Measurements from ENCODE around the gene LST1.

LST1 gene

GRCh38 chr6:31573239-31574105, 12.6 kb upstream of the LST1 start:
- TF ChIP-seq EZH2phosphoT487 (IDR thresholded peaks at IDR 0.05; ENCODE audit: borderline replicate concordance, low read length) (no peak), CTCF (IDR thresholded peaks at IDR 0.05; ENCODE audit: low read depth, low read length, poor library complexity, severe bottlenecking) (no peak)
- Histone ChIP-seq H3K4me1 (ENCODE audit: control insufficient read depth, low read length) (peaks cover 74% of the 10 kb centered on the region), H3K4me2 (ENCODE audit: low read length) (no peak overlapping the region), H3K27me3 (ENCODE audit: control insufficient read depth, low read length) (peaks cover 76% of the 10 kb centered on the region), H3K36me3 (ENCODE audit: control insufficient read depth, low read length) (no peaks in the 10 kb centered on the region), H3K9me3 (ENCODE audit: control insufficient read depth, insufficient read depth, low read length) (no peaks in the 10 kb centered on the region), H3K27ac (ENCODE audit: low read depth, low read length) (no peak overlapping the region), H3K9me2 (replicated peaks; ENCODE audit: control insufficient read depth, low read length) (no peaks in the 10 kb centered on the region), H3F3A (ENCODE audit: control insufficient read depth, insufficient read depth) (peaks cover 14% of the 10 kb centered on the region), H4K20me1 (ENCODE audit: control insufficient read depth, insufficient read depth, low read depth, low read length) (no peaks in the 10 kb centered on the region), H3K4me3 (ENCODE audit: low read length) (no peak overlapping the region), H3K79me2 (ENCODE audit: control insufficient read depth, low read length) (no peaks in the 10 kb centered on the region)

DNA sequence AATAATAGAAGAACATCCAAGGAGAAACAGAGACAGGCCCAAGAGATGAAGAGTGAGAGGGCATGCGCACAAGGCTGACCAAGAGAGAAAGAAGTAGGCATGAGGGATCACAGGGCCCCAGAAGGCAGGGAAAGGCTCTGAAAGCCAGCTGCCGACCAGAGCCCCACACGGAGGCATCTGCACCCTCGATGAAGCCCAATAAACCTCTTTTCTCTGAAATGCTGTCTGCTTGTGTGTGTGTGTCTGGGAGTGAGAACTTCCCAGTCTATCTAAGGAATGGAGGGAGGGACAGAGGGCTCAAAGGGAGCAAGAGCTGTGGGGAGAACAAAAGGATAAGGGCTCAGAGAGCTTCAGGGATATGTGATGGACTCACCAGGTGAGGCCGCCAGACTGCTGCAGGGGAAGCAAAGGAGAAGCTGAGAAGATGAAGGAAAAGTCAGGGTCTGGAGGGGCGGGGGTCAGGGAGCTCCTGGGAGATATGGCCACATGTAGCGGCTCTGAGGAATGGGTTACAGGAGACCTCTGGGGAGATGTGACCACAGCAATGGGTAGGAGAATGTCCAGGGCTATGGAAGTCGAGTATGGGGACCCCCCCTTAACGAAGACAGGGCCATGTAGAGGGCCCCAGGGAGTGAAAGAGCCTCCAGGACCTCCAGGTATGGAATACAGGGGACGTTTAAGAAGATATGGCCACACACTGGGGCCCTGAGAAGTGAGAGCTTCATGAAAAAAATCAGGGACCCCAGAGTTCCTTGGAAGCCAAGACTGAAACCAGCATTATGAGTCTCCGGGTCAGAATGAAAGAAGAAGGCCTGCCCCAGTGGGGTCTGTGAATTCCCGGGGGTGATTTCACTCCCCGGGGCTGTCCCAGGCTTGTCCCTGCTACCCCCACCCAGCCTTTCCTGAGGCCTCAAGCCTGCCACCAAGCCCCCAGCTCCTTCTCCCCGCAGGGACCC, 11.7 kb upstream of the LST1 start:
- TF ChIP-seq CTCF (IDR thresholded peaks at IDR 0.05; ENCODE audit: low read depth, low read length, poor library complexity, severe bottlenecking) (no peak), EZH2phosphoT487 (IDR thresholded peaks at IDR 0.05; ENCODE audit: borderline replicate concordance, low read length) (no peak)
- Histone ChIP-seq H3K9me3 (ENCODE audit: control insufficient read depth, insufficient read depth, low read length) (no peaks in the 10 kb centered on the region), H3K4me2 (ENCODE audit: low read length) (0 out of 2 replicates have a peak overlapping the region, but pooled peaks have one; percentile 21), H3K27me3 (ENCODE audit: control insufficient read depth, low read length) (peaks cover 76% of the 10 kb centered on the region), H3K9me2 (replicated peaks; ENCODE audit: control insufficient read depth, low read length) (no peaks in the 10 kb centered on the region), H3K4me3 (ENCODE audit: low read length) (no peak overlapping the region), H3K79me2 (ENCODE audit: control insufficient read depth, low read length) (no peaks in the 10 kb centered on the region), H3F3A (ENCODE audit: control insufficient read depth, insufficient read depth) (peaks cover 14% of the 10 kb centered on the region), H3K36me3 (ENCODE audit: control insufficient read depth, low read length) (no peaks in the 10 kb centered on the region), H3K27ac (ENCODE audit: low read depth, low read length) (no peak overlapping the region), H3K4me1 (ENCODE audit: control insufficient read depth, low read length) (peaks cover 65% of the 10 kb centered on the region), H4K20me1 (ENCODE audit: control insufficient read depth, insufficient read depth, low read depth, low read length) (no peaks in the 10 kb centered on the region)

- Histone ChIP-seq H3K79me2 (ENCODE audit: control insufficient read depth, low read length) (no peaks in the 10 kb centered on the region), H3K9me3 (ENCODE audit: control insufficient read depth, insufficient read depth, low read length) (no peaks in the 10 kb centered on the region), H3K27me3 (ENCODE audit: control insufficient read depth, low read length) (peaks cover 82% of the 10 kb centered on the region), H3F3A (ENCODE audit: control insufficient read depth, insufficient read depth) (peaks cover 7% of the 10 kb centered on the region), H3K4me2 (ENCODE audit: low read length) (peak within 1 kb of the TSS; percentile 21), H3K27ac (ENCODE audit: low read depth, low read length) (no peak within 1 kb of the TSS), H3K9me2 (replicated peaks; ENCODE audit: control insufficient read depth, low read length) (no peaks in the 10 kb centered on the region), H4K20me1 (ENCODE audit: control insufficient read depth, insufficient read depth, low read depth, low read length) (no peaks in the 10 kb centered on the region), H3K36me3 (ENCODE audit: control insufficient read depth, low read length) (no peaks in the 10 kb centered on the region), H3K4me1 (ENCODE audit: control insufficient read depth, low read length) (peaks cover 60% of the 10 kb centered on the region), H3K4me3 (ENCODE audit: low read length) (peak within 1 kb of the TSS; percentile 35)
- TF ChIP-seq EZH2phosphoT487 (IDR thresholded peaks at IDR 0.05; ENCODE audit: borderline replicate concordance, low read length) (no peak), CTCF (IDR thresholded peaks at IDR 0.05; ENCODE audit: low read depth, low read length, poor library complexity, severe bottlenecking) (no peak)
Measured at GRCh38 chr6:31575335-31575901, 10.7 kb upstream of the LST1 start, which contains the start of gene TNF. Gene TNF (plus strand): TSS chr6:31575565. CDS start chr6:31575742, 177 bp downstream.
